ENCODE data around the gene PCDH15.
"Not testable (repeated sequence)": the region's sequence is repeated elsewhere in the genome, so short reads cannot be mapped to it uniquely, and the experiment has no call there.

The PCDH15 gene

GRCh38 chr10:54002077-54002476, 799.0 kb downstream of the PCDH15 start:
- DNase-seq (no peak), ATAC-seq (replicated peaks) (no peak)
- no peaks in the 10 kb centered on the region for H3K36me3 Mint-ChIP-seq (ENCODE audit: insufficient read depth)
- H3K9me3 Mint-ChIP-seq: peaks cover 7 to 9% of the 10 kb centered on the region in 2 donors
- no peaks in the 10 kb centered on the region for H3K27me3 Mint-ChIP-seq
- H3K4me1 Mint-ChIP-seq (ENCODE audit: low read depth in 2 of 2): no peaks in the 10 kb centered on the region
- no peak overlapping the region for H3K27ac Mint-ChIP-seq
- H3K4me3 Mint-ChIP-seq: no peak overlapping the region

DNA sequence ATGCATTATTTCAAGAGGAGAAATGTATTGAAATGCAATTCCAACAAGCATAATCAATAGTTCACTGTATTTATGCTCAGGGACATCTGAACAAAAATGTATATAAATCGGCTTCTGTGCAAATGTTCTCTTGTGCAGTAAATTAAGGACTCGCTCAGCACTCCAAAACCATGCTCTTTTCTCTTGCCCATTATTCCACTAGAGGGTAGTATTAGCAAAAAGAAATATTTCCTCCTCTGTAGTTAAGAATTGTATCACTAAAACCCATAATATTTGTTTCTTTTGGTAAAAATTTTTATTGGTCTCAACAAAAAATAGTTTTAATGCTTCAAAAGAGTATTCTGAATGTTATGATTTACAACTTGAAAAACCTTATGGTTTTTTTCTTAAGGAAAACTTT, 803.1 kb downstream of the PCDH15 start:
- Mint-ChIP-seq H3K27ac (no peak overlapping the region), H3K4me1 (ENCODE audit: low read depth in 2 of 2) (no peaks in the 10 kb centered on the region), H3K36me3 (ENCODE audit: insufficient read depth) (no peaks in the 10 kb centered on the region), H3K9me3 (peaks cover 0 to 2% of the 10 kb centered on the region in 2 donors), H3K4me3 (no peak overlapping the region), H3K27me3 (no peaks in the 10 kb centered on the region)
- DNase-seq (no peak), ATAC-seq (replicated peaks) (no peak)

- H3K9me3 Mint-ChIP-seq: peaks cover 4 to 6% of the 10 kb centered on the region in 2 donors
- DNase-seq (no peak), ATAC-seq (replicated peaks) (no peak)
- H3K4me1 Mint-ChIP-seq (ENCODE audit: low read depth in 2 of 2): no peaks in the 10 kb centered on the region
- H3K4me3 Mint-ChIP-seq: no peak overlapping the region
- no peaks in the 10 kb centered on the region for H3K27me3 Mint-ChIP-seq
- H3K27ac Mint-ChIP-seq: no peak overlapping the region
- H3K36me3 Mint-ChIP-seq (ENCODE audit: insufficient read depth): no peaks in the 10 kb centered on the region
Observed at GRCh38 chr10:53990799-53991238, 810.2 kb downstream of the PCDH15 start.

GRCh38 chr10:53983431-53983830, 817.6 kb downstream of the PCDH15 start:
- no peaks in the 10 kb centered on the region for H3K36me3 Mint-ChIP-seq (ENCODE audit: insufficient read depth)
- H3K4me1 Mint-ChIP-seq (ENCODE audit: low read depth in 2 of 2): no peaks in the 10 kb centered on the region
- no peaks in the 10 kb centered on the region for H3K27me3 Mint-ChIP-seq
- H3K27ac Mint-ChIP-seq: no peak overlapping the region
- DNase-seq: no peak
- no peak overlapping the region for H3K4me3 Mint-ChIP-seq
- no peak for ATAC-seq (replicated peaks)
- peaks cover 9 to 19% of the 10 kb centered on the region in 2 donors for H3K9me3 Mint-ChIP-seq

DNA sequence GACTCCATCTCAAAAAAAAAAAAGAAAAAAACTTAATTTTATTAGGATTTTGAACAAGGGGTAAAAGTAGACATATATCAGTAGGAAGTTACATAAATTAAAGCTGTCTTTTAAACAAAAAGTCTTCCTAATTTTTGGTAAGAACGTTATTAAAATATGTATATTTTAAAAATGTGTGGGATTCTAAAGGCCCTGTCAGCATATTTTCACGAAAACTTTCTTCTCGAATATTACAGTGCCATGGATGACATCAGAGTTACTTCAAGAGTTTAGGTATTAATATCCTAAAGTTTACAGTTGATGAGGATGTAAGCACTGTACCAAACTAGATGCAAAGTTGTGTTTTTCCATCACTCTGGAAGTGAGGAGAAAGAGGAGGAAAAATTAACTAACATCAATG, 820.8 kb downstream of the PCDH15 start:
- no peak for DNase-seq
- no peaks in the 10 kb centered on the region for H3K4me1 Mint-ChIP-seq (ENCODE audit: low read depth in 2 of 2)
- no peaks in the 10 kb centered on the region for H3K27me3 Mint-ChIP-seq
- no peaks in the 10 kb centered on the region for H3K36me3 Mint-ChIP-seq (ENCODE audit: insufficient read depth)
- H3K27ac Mint-ChIP-seq: no peak overlapping the region
- peaks cover 12 to 24% of the 10 kb centered on the region in 2 donors for H3K9me3 Mint-ChIP-seq
- H3K4me3 Mint-ChIP-seq: no peak overlapping the region
- ATAC-seq (replicated peaks): no peak

DNA sequence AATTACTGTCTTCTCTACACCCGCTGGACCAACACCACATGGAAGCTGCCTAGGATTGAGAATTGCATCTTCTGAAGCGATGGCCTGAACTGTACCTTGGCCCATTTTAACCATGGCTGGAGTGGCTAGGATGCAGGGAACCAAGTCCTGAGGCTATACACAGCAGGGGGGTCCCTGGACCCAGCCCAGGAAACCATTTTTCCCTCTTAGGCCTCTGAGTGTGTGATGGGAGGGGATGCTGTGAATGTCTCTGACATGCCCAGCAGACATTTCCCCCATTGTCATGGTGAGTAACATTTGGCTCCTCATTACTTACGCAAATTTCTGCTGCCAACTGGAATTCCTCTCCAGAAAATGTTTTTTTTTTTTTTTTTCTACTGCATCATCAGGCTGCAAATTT, 822.7 kb downstream of the PCDH15 start:
- H3K27me3 Mint-ChIP-seq: no peaks in the 10 kb centered on the region
- ATAC-seq (replicated peaks) (no peak), DNase-seq (no peak)
- no peak overlapping the region for H3K4me3 Mint-ChIP-seq
- H3K27ac Mint-ChIP-seq: no peak overlapping the region
- no peaks in the 10 kb centered on the region for H3K4me1 Mint-ChIP-seq (ENCODE audit: low read depth in 2 of 2)
- peaks cover 7 to 22% of the 10 kb centered on the region in 2 donors for H3K9me3 Mint-ChIP-seq
- H3K36me3 Mint-ChIP-seq (ENCODE audit: insufficient read depth): no peaks in the 10 kb centered on the region

- Mint-ChIP-seq H3K9me3 (peaks cover 7 to 22% of the 10 kb centered on the region in 2 donors), H3K36me3 (ENCODE audit: insufficient read depth) (no peaks in the 10 kb centered on the region), H3K27me3 (no peaks in the 10 kb centered on the region), H3K4me1 (ENCODE audit: low read depth in 2 of 2) (no peaks in the 10 kb centered on the region), H3K4me3 (no peak overlapping the region), H3K27ac (no peak overlapping the region)
- DNase-seq (no peak), ATAC-seq (replicated peaks) (no peak)
Observed at GRCh38 chr10:53977267-53977666, 823.8 kb downstream of the PCDH15 start.

DNA sequence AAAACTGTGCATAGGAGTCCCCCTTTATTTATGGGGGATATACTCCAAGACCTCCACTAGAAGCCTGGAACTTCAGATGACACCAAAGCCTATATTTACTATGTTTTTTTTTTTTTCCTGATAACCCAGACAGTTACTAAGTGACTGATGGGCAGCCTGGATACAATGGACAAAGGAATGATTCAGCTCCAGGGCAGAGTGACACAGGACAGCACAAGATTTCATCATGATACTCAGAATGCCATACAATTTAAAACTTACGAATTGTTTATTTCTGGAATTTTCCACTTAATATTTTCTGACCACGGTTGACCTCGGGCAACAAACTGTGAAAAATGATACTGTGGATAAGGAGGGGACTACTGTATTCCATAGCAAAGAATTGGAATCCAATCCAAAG, 843.6 kb downstream of the PCDH15 start:
- no peak overlapping the region for H3K4me3 Mint-ChIP-seq
- no peaks in the 10 kb centered on the region for H3K27me3 Mint-ChIP-seq
- H3K4me1 Mint-ChIP-seq (ENCODE audit: low read depth in 2 of 2): no peaks in the 10 kb centered on the region
- ATAC-seq (replicated peaks) (no peak), DNase-seq (no peak)
- no peak overlapping the region for H3K27ac Mint-ChIP-seq
- peaks cover 4 to 5% of the 10 kb centered on the region in 2 donors for H3K9me3 Mint-ChIP-seq
- no peaks in the 10 kb centered on the region for H3K36me3 Mint-ChIP-seq (ENCODE audit: insufficient read depth)

DNA sequence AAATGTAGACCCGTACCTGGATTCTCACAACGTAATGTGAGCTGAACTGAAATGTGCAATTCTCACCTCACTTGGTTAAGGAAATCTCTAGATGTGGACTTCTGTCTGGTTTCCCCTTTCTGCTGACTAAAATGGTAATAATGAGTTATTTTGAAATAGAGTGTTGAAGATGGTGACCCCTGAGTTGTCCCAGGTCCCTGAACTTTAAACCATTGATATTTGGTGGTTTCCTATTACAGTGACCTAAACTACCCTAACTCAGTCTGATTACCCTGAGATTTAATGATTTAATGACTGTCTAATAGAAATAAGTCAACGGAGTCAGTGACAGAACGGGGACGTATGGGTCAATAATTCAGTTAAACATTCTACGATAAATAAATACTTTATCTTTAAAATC, 845.9 kb downstream of the PCDH15 start:
- no peak for ATAC-seq (replicated peaks)
- Mint-ChIP-seq H3K4me1 (ENCODE audit: low read depth in 2 of 2) (no peaks in the 10 kb centered on the region), H3K27ac (no peak overlapping the region), H3K36me3 (ENCODE audit: insufficient read depth) (no peaks in the 10 kb centered on the region), H3K27me3 (no peaks in the 10 kb centered on the region), H3K9me3 (peaks cover 0 to 5% of the 10 kb centered on the region in 2 donors), H3K4me3 (no peak overlapping the region)
- DNase-seq: no peak

GRCh38 chr10:53952698-53953630, 848.1 kb downstream of the PCDH15 start:
- H3K9me3 Mint-ChIP-seq: peaks cover 0 to 5% of the 10 kb centered on the region in 2 donors
- H3K36me3 Mint-ChIP-seq (ENCODE audit: insufficient read depth): no peaks in the 10 kb centered on the region
- no peaks in the 10 kb centered on the region for H3K4me1 Mint-ChIP-seq (ENCODE audit: low read depth in 2 of 2)
- DNase-seq (no peak), ATAC-seq (replicated peaks) (no peak)
- H3K27ac Mint-ChIP-seq: no peak overlapping the region
- no peaks in the 10 kb centered on the region for H3K27me3 Mint-ChIP-seq
- H3K4me3 Mint-ChIP-seq: no peak overlapping the region

DNA sequence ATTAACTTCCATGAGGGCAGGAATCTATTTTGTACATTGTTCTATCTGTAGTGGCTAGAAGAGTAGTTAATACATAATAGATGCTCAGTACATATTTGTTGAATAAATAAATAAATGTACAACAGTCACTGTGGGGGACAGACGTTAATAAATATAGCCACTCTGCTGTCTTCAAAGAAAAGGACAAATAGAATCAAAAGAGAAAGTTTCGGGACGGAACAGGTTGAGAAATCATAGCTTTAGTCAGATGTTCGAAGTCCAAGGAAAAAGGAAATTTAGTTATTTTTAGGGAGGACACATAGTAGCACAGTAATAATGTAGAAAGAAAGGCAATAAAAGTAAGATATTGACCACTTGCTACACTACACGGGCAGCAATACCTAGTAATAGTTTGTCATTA, 861.4 kb downstream of the PCDH15 start:
- DNase-seq (no peak), ATAC-seq (replicated peaks) (no peak)
- Mint-ChIP-seq H3K27me3 (no peaks in the 10 kb centered on the region), H3K27ac (no peak overlapping the region), H3K4me3 (no peak overlapping the region), H3K36me3 (ENCODE audit: insufficient read depth) (no peaks in the 10 kb centered on the region), H3K9me3 (peaks cover 7 to 8% of the 10 kb centered on the region in 2 donors), H3K4me1 (ENCODE audit: low read depth in 2 of 2) (no peaks in the 10 kb centered on the region)

GRCh38 chr10:53930648-53931047, 870.4 kb downstream of the PCDH15 start:
- Mint-ChIP-seq H3K9me3 (peaks cover 9 to 17% of the 10 kb centered on the region in 2 donors), H3K36me3 (ENCODE audit: insufficient read depth) (no peaks in the 10 kb centered on the region), H3K4me1 (ENCODE audit: low read depth in 2 of 2) (no peaks in the 10 kb centered on the region), H3K4me3 (no peak overlapping the region), H3K27me3 (no peaks in the 10 kb centered on the region), H3K27ac (no peak overlapping the region)
- ATAC-seq (replicated peaks) (no peak), DNase-seq (no peak)

DNA sequence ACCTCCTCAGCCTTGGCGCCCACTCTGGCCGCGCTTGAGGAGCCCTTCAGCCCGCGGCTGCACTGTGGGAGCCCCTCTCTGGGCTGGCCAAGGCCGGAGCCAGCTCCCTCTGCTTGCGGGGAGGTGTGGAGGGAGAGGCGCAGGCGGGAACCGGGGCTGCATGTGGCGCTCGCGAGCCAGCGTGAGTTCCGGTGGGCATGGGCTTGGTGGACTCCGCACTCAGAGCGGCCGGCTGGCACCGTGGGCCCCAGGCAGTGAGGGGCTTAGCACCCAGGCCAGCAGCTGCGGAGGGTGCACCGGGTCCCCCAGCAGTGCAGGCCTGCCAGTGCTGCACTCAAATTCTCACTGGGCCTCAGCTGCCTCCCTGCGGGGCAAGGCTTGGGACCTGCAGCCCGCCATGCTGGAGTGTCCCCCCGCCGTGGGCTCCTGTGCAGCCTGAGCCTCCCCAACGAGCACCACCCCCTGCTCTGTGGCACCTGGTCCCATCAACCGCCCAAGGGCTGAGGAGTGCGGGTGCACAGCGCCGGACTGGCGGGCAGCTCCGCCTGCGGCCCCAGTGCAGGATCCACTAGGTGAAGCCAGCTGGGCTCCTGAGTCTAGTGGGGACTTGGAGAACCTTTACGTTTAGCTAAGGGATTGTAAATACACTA, 876.9 kb downstream of the PCDH15 start:
- H3K36me3 Mint-ChIP-seq (ENCODE audit: insufficient read depth); ATAC-seq (replicated peaks); H3K4me1 Mint-ChIP-seq (ENCODE audit: low read depth in 2 of 2); DNase-seq; H3K4me3 Mint-ChIP-seq; H3K27me3 Mint-ChIP-seq; H3K27ac Mint-ChIP-seq: not testable (repeated sequence)
- H3K9me3 Mint-ChIP-seq: peaks cover 7 to 18% of the 10 kb centered on the region in 2 donors

GRCh38 chr10:53918755-53919154, 882.3 kb downstream of the PCDH15 start:
- no peak overlapping the region for H3K4me3 Mint-ChIP-seq
- ATAC-seq (replicated peaks) (no peak), DNase-seq (no peak)
- H3K4me1 Mint-ChIP-seq (ENCODE audit: low read depth in 2 of 2): no peaks in the 10 kb centered on the region
- no peaks in the 10 kb centered on the region for H3K36me3 Mint-ChIP-seq (ENCODE audit: insufficient read depth)
- H3K27ac Mint-ChIP-seq: no peak overlapping the region
- peaks cover 0 to 7% of the 10 kb centered on the region in 2 donors for H3K9me3 Mint-ChIP-seq
- no peaks in the 10 kb centered on the region for H3K27me3 Mint-ChIP-seq

Data from effector memory CD8-positive, alpha-beta T cell (primary cell).